ENCODE results near the gene OXSR1. TPM values are rescaled to one million over a fixed set of nuclear protein-coding genes. Genes with fewer than 3 reads are reported as not detected.

Gene OXSR1
- total and polyA plus RNA-seq, 2 of the 13 experiments (the other 11 are each of a cell fraction or from before 2014, with no cell fraction given): 27.4 to 32.6 TPM

GRCh38 chr3:38138349-38139190, 26.8 kb upstream of the OXSR1 start, which contains the start of gene MYD88 (continued):
- TF ChIP-seq KMT2A (CRISPR knock-in tag; IDR thresholded peaks at IDR 0.05) (peak; percentile 76; the same call in 1 of the 2 replicates), ATF7 (IDR thresholded peaks at IDR 0.05) (no peak), ATF7 (CRISPR knock-in tag; IDR thresholded peaks at IDR 0.05) (no peak), ZNF484 (CRISPR knock-in tag; IDR thresholded peaks at IDR 0.05; ENCODE audit: borderline replicate concordance, low read depth) (no peak), ADNP (CRISPR knock-in tag; IDR thresholded peaks at IDR 0.05) (no peak), KIAA2018 (CRISPR knock-in tag; IDR thresholded peaks at IDR 0.05; ENCODE audit: borderline replicate concordance) (no peak), HNF4A (CRISPR knock-in tag; IDR thresholded peaks at IDR 0.05) (peak; percentile 77), ZNF772 (CRISPR knock-in tag; IDR thresholded peaks at IDR 0.05) (no peak), CBFB (CRISPR knock-in tag; IDR thresholded peaks at IDR 0.05) (peak; percentile 77; the same call in 1 of the 2 replicates), ZSCAN12 (CRISPR knock-in tag; IDR thresholded peaks at IDR 0.05) (0 out of 2 replicates have a peak, but pooled peaks have one; percentile 44), BORCS8-MEF2B (CRISPR knock-in tag; IDR thresholded peaks at IDR 0.05) (no peak), KLF15 (CRISPR knock-in tag; IDR thresholded peaks at IDR 0.05; ENCODE audit: borderline replicate concordance) (no peak; the same call in 1 of the 2 replicates), DNMT3B (CRISPR knock-in tag; conservative IDR thresholded peaks at IDR 0.05) (no peak)
- TF ChIP-seq, protein P1, sequence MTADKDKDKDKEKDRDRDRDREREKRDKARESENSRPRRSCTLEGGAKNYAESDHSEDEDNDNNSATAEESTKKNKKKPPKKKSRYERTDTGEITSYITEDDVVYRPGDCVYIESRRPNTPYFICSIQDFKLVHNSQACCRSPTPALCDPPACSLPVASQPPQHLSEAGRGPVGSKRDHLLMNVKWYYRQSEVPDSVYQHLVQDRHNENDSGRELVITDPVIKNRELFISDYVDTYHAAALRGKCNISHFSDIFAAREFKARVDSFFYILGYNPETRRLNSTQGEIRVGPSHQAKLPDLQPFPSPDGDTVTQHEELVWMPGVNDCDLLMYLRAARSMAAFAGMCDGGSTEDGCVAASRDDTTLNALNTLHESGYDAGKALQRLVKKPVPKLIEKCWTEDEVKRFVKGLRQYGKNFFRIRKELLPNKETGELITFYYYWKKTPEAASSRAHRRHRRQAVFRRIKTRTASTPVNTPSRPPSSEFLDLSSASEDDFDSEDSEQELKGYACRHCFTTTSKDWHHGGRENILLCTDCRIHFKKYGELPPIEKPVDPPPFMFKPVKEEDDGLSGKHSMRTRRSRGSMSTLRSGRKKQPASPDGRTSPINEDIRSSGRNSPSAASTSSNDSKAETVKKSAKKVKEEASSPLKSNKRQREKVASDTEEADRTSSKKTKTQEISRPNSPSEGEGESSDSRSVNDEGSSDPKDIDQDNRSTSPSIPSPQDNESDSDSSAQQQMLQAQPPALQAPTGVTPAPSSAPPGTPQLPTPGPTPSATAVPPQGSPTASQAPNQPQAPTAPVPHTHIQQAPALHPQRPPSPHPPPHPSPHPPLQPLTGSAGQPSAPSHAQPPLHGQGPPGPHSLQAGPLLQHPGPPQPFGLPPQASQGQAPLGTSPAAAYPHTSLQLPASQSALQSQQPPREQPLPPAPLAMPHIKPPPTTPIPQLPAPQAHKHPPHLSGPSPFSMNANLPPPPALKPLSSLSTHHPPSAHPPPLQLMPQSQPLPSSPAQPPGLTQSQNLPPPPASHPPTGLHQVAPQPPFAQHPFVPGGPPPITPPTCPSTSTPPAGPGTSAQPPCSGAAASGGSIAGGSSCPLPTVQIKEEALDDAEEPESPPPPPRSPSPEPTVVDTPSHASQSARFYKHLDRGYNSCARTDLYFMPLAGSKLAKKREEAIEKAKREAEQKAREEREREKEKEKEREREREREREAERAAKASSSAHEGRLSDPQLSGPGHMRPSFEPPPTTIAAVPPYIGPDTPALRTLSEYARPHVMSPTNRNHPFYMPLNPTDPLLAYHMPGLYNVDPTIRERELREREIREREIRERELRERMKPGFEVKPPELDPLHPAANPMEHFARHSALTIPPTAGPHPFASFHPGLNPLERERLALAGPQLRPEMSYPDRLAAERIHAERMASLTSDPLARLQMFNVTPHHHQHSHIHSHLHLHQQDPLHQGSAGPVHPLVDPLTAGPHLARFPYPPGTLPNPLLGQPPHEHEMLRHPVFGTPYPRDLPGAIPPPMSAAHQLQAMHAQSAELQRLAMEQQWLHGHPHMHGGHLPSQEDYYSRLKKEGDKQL (CRISPR knock-in tag; IDR thresholded peaks at IDR 0.05; ENCODE audit: low read depth): no peak
